HG02970 (cell line): ENCODE results near the gene GPN1.
"Not testable (repeated sequence)": the region's sequence is repeated elsewhere in the genome, so short reads cannot be mapped to it uniquely, and the experiment has no call there.

Experiments
- ATAC-seq: cut with Tn5 transposase; IDR thresholded peaks from one replicate; pipeline ENCODE4 v1.9.1; 2021; ENCODE audit warnings: mild to moderate bottlenecking, moderate library complexity, moderate number of reproducible peaks; ENCODE audit not compliant: unreplicated experiment, low FRiP score

GPN1 gene

GRCh38 chr2:27626323-27626722, 2.5 kb upstream of the GPN1 start:
- not testable (repeated sequence) for ATAC-seq

GRCh38 chr2:27626921-27627320, 1.9 kb upstream of the GPN1 start:
- ATAC-seq, result not testable (repeated sequence)

GRCh38 chr2:27627963-27628766, 685 bp upstream of the GPN1 start:
- peak; percentile 12 for ATAC-seq

- not testable (repeated sequence) for ATAC-seq
Observed at GRCh38 chr2:27630257-27630656, 1.4 kb downstream of the GPN1 start.

- no peak for ATAC-seq
Observed at GRCh38 chr2:27634291-27634690, 5.4 kb downstream of the GPN1 start.

- ATAC-seq, result no peak
Observed at GRCh38 chr2:27636766-27637165, 7.9 kb downstream of the GPN1 start.

DNA sequence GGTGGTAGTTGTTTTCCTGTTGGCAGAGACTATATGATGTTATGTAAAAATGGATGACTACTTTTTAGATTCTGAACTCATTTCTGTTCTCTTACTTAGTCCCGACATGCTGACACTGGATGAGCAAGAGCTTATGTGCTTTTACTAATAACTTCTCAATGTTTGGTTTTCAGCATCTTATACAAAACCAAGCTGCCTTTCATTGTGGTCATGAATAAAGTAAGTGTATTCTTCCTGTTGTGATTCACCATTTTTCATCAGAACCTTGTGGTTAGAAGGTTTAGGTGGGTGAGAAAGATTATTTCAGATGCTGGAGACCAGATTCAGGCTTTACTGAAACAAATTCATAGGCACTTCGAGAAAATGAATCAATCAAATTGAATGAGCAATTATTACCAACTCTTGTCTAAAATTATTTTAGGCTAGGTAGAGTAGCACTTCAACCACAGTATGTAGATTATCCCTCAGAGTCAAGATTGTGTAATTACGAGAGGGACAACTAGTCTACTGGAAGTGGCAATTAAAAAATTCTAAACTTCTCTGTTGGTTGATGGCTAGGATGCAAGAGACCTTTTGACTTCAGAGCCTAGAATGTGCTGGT, 9.3 kb downstream of the GPN1 start:
- no peak for ATAC-seq

DNA sequence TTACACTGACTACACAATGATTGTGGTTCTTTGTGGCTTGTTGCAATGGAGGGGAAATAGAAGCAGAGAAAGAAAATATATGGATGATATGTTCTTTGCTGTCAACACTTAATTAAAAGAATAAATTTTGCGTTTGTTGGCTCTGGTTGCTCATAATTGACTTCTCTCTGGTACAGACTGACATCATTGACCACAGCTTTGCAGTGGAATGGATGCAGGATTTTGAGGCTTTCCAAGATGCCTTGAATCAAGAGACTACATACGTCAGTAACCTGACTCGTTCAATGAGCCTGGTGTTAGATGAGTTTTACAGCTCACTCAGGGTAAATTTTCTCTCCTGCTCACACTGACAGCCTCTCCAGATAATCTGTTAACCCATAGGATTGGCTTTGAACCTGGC, 9.9 kb downstream of the GPN1 start:
- ATAC-seq, result no peak

DNA sequence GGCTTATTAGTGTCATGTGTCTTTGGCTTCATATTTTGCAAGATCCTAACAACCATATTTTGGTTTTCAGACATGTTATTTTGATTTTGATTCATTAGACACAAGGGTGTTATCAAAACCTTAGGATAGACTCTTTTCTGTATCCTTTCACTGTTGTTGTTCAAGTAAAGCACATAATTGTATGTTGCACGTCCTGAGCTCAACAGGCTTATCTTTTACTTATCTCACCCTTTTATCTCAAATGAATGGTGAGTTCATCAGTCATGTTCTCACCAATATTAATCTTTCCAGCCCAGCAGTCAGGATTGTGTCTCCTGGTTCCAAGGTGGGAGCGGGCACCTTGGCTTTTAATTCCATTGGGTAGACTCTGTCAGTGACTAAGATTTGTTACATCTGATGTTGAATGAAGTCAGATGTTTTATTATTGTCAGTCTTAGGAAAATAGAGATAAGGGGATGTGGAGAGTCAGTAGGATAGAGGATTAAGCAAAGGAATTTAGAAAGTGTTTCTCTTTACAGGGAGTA, 11.9 kb downstream of the GPN1 start:
- no peak for ATAC-seq

DNA sequence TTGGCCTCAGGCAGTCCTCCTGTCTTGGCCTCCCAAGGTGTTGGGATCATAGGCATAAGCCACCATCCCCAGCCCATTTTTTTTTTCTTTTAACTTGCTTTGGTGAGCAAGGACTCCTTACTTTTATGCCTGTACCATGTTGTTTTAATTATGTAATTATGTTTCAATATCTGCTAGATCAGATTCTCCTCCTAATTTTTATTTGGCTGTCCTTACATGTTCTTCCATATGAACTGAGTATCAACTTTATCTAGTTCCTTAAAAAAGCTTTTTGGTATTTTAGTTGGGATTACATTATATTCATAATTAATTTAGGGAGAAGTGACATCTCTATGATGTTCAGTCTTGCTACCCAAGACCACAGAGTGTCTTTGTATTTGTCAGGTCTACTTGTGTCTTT, 16.3 kb downstream of the GPN1 start:
- ATAC-seq, result no peak

- no peak for ATAC-seq
Observed at GRCh38 chr2:27647289-27647688, 18.4 kb downstream of the GPN1 start.

DNA sequence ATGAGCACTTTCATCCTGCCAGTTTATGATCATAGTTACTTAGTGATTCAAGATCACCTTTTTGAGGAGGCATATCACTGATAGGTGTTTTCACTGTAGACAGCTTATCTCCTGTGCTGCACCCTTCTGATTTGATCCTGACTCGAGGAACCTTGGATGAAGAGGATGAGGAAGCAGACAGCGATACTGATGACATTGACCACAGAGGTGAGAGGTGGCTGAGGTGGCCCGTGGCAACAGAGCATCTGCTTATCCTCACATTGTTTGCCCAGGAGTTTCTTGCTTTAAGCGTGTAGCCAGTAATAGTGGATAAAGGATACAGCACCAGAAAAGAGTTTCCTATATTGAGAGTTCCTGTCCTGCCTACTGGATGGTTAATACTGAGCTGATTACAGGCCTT, 18.9 kb downstream of the GPN1 start:
- ATAC-seq, result no peak

GRCh38 chr2:27651056-27651455, 22.2 kb downstream of the GPN1 start:
- ATAC-seq, result no peak

DNA sequence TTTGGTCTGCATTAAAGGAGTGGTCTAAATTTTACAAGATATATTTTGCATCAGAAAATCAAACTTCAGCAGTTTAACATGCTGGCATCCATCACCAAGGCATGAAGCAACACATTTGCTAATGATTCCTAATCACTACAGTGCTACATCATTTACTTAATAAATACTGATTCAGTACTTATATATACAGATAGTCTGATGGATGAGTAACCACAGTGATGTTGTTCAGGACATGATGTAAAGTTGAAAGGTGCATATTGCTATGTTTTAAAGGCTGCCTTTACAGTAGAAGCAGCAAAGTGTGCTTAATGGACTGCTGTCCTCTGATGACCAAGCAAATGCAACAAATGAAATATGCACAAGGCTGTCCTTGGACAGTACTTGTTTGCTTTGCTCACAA, 23.5 kb downstream of the GPN1 start:
- no peak for ATAC-seq

DNA sequence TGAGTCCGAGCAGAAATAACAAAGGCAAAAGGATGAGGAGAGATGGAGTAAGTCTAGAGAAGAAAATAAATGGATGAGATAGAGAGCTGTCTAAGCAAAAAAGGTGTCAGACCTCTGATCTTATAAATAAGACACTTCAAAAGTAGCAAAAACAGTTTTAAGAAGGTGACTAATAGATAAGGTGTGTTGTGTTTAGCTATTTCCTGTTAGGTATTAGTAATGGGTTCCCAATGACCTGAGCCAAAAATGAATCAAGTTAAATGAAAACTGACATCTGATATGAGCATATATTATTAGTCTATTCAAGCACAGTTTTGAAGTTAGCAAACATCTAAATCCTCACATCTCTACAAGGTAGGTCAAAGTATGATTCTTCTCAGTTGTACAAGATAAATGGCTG, 23.9 kb downstream of the GPN1 start:
- ATAC-seq, result no peak

- ATAC-seq, result no peak
Observed at GRCh38 chr2:27653397-27653796, 24.5 kb downstream of the GPN1 start.

- no peak for ATAC-seq
Observed at GRCh38 chr2:27655155-27655951, 26.5 kb downstream of the GPN1 start.

DNA sequence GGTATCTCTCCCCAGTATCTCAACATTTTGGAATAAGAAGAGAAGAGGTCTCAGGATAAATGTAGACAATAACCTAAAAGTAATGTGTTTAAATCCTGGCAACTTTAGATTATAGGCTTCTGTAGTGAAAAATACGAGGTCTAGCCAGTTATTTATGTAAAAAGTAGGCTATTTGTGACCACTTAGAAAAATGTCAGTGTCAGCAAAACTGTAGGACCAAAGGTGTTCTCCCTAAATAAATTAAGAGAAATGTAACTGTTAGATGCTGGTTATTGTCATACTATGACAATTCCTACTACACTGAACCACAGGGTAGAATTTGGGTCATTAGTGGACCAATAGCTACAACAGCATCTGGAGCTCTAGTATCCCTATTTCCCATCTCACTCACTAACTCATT, 32.5 kb downstream of the GPN1 start:
- no peak for ATAC-seq

GRCh38 chr2:27663285-27664153, 34.7 kb downstream of the GPN1 start, which contains the start of the genes SLC4A1AP and SUPT7L:
Gene SLC4A1AP (plus strand): TSS chr2:27663889. CDS start chr2:27663915, 26 bp downstream.
Gene SUPT7L (minus strand): TSS chr2:27663614. CDS start chr2:27662192, 1,422 bp downstream.
- peak; percentile 70 for ATAC-seq

GRCh38 chr2:27664154-27664574, 35.3 kb downstream of the GPN1 start:
- ATAC-seq, result no peak
